Activated CD4-positive, alpha-beta T cell treated with anti-CD3 and anti-CD28 coated beads, Interleukin-2, amount 10 ng/mL, durations not matched to agents 7 days and 5 days (primary cell): ENCODE measurements around the gene EIF2B2. TPM values are rescaled to one million over a fixed set of nuclear protein-coding genes. Genes with fewer than 3 reads are reported as not detected.

Experiments used
- CTCF ChIA-PET: fragments of 350-600 bp; sonication (Branson Sonifier 250); formaldehyde crosslinking; loops from one replicate; lab custom pipeline; 2021; ENCODE audit warnings: antibody characterized with exemption; lab: Charles Lee
- POLR2A ChIA-PET: fragments of 350-600 bp; sonication (Branson Sonifier 250); formaldehyde crosslinking; loops from one replicate; lab custom pipeline; 2021; ENCODE audit warnings: antibody characterized with exemption; lab: Charles Lee
- DNase-seq: peaks from one replicate; pipeline ENCODE4 v3.0.0-alpha.2; 2020
- H3K27ac Mint-ChIP-seq: one replicate; pipeline ENCODE4 v1.8.0; 2021; ENCODE audit warnings: mild to moderate bottlenecking, moderate library complexity, mixed read lengths
- H3K27me3 Mint-ChIP-seq: one replicate; pipeline ENCODE4 v1.8.0; 2021; ENCODE audit warnings: mixed read lengths
- H3K36me3 Mint-ChIP-seq: one replicate; pipeline ENCODE4 v1.8.0; 2021; ENCODE audit warnings: low read depth, mixed read lengths
- H3K4me1 Mint-ChIP-seq: one replicate; pipeline ENCODE4 v1.8.0; 2021; ENCODE audit warnings: mixed read lengths
- H3K4me3 Mint-ChIP-seq: one replicate; pipeline ENCODE4 v1.8.0; 2021; ENCODE audit warnings: mild to moderate bottlenecking, moderate library complexity, mixed read lengths
- H3K9me3 Mint-ChIP-seq: one replicate; pipeline ENCODE4 v1.8.0; 2021; ENCODE audit warnings: mixed read lengths
- total RNA-seq, 2 experiments: library from RNA; stranded (reverse); gene quantifications; one replicate each; pipeline ENCODE4 v1.2.3, GENCODE V29; 2021

Gene EIF2B2
- total RNA-seq, 2 experiments from 2014 or later, result 53.0 to 58.1 TPM

GRCh38 chr14:75040959-75041358 is 38.2 kb downstream of the EIF2B2 start:
- CTCF ChIA-PET, result no interaction called here
- Mint-ChIP-seq H3K4me3 (no peak overlapping the region), H3K9me3 (no peaks in the 10 kb centered on the region), H3K4me1 (peaks cover 16% of the 10 kb centered on the region), H3K27me3 (no peaks in the 10 kb centered on the region), H3K36me3 (peaks cover 15% of the 10 kb centered on the region), H3K27ac (no peak overlapping the region)
- POLR2A ChIA-PET, result no interaction called here
- no peak for DNase-seq

GRCh38 chr14:75041613-75042012 is 38.9 kb downstream of the EIF2B2 start:
- Mint-ChIP-seq H3K27me3 (no peaks in the 10 kb centered on the region), H3K36me3 (peaks cover 15% of the 10 kb centered on the region), H3K4me3 (no peak overlapping the region), H3K27ac (no peak overlapping the region), H3K9me3 (no peaks in the 10 kb centered on the region), H3K4me1 (peaks cover 19% of the 10 kb centered on the region)
- ChIA-PET POLR2A (no interaction called here), CTCF (no interaction called here)
- DNase-seq, result no peak

DNA sequence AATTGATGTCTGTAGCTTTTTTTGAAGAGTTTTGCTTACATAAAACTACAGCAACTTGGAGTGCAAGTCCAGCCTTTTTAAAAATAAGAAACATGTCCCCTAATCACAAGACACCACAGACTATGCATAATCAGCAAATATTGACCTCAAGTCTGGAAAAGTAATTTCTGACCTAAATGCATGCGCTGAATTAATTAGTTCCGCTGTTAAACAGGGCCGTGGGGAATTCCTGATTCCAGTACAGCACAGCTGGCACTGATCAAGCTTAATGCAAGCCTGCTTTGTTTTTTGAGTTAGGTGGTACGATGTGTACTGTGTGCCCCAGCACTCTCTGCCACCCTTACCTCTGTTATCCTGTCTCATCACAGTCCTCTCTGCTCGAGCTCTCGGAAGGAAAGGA is 39.3 kb downstream of the EIF2B2 start:
- H3K27ac Mint-ChIP-seq, result no peak overlapping the region
- H3K36me3 Mint-ChIP-seq, result peaks cover 17% of the 10 kb centered on the region
- DNase-seq, result no peak
- H3K4me3 Mint-ChIP-seq, result no peak overlapping the region
- H3K4me1 Mint-ChIP-seq, result peaks cover 23% of the 10 kb centered on the region
- ChIA-PET CTCF (no interaction called here), POLR2A (interaction anchor here (0.7 kb wide), 1 partner anchor 20 kb away, joined by 4 read pairs; no protein-coding TSS in a partner anchor)
- H3K9me3 Mint-ChIP-seq, result no peaks in the 10 kb centered on the region
- H3K27me3 Mint-ChIP-seq, result no peaks in the 10 kb centered on the region

- CTCF ChIA-PET, result no interaction called here
- Mint-ChIP-seq H3K36me3 (peaks cover 25% of the 10 kb centered on the region), H3K4me1 (peaks cover 35% of the 10 kb centered on the region), H3K9me3 (no peaks in the 10 kb centered on the region), H3K4me3 (no peak overlapping the region), H3K27ac (no peak overlapping the region), H3K27me3 (no peaks in the 10 kb centered on the region)
- POLR2A ChIA-PET, result no interaction called here
- DNase-seq, result no peak
Observed at GRCh38 chr14:75044322-75044721, 41.6 kb downstream of the EIF2B2 start.

DNA sequence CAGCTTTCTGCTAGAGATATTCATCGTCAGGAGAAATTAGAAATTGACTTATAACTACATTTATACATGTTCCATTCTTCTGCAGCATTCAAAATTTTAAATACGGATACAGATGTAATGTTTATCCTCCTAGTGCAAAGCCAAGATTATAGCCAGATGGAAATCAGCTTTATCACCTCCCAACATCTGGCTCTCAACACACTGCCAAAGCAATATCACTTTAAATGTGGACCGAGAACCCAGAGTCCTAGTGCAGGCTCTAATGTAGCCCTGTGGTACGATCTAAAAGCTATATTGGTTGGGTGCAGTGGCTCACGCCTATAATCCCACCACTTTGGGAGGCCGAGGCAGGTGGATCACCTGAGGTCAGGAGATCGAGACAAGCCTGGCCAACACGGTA is 42.0 kb downstream of the EIF2B2 start:
- ChIA-PET CTCF (interaction anchor here (0.7 kb wide), 1 partner anchor 19 kb away, joined by 3 read pairs; the partner anchor contains the start of gene ACYP1), POLR2A (no interaction called here)
- Mint-ChIP-seq H3K4me3 (no peak overlapping the region), H3K9me3 (no peaks in the 10 kb centered on the region), H3K4me1 (peaks cover 38% of the 10 kb centered on the region), H3K27me3 (no peaks in the 10 kb centered on the region), H3K36me3 (peaks cover 30% of the 10 kb centered on the region), H3K27ac (no peak overlapping the region)
- no peak for DNase-seq

DNA sequence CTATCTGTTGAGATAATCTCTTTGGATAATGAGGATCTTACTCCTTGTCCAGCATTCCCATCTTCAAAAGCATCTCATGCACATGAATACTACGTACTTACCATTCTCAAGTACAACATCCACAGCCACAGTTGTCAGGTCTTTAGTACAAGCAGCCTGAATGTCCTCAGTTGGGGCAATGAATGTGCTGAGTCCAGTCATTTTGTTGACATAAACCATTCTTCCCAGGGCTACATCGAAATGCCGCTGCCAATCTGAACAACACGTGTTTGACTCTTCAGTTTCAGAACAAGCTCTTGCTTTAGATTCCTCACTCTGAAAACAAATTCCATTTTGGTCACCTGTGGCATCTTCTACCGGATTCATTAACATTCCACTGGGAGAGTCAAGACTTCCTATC is 43.6 kb downstream of the EIF2B2 start:
- H3K4me1 Mint-ChIP-seq, result peaks cover 51% of the 10 kb centered on the region
- H3K27ac Mint-ChIP-seq, result no peak overlapping the region
- CTCF ChIA-PET, result no interaction called here

GRCh38 chr14:75046899-75047298 is 44.2 kb downstream of the EIF2B2 start:
- H3K9me3 Mint-ChIP-seq, result no peaks in the 10 kb centered on the region
- H3K27me3 Mint-ChIP-seq, result no peaks in the 10 kb centered on the region
- CTCF ChIA-PET, result no interaction called here
- no peak overlapping the region for H3K4me3 Mint-ChIP-seq
- H3K27ac Mint-ChIP-seq, result no peak overlapping the region
- no peak for DNase-seq
- POLR2A ChIA-PET, result no interaction called here
- H3K4me1 Mint-ChIP-seq, result peaks cover 54% of the 10 kb centered on the region
- peaks cover 35% of the 10 kb centered on the region for H3K36me3 Mint-ChIP-seq

More for the DNA sequence above, 43.6 kb downstream of the EIF2B2 start:
- Mint-ChIP-seq H3K9me3 (no peaks in the 10 kb centered on the region), H3K27me3 (no peaks in the 10 kb centered on the region), H3K4me3 (no peak overlapping the region), H3K36me3 (peaks cover 33% of the 10 kb centered on the region)
- POLR2A ChIA-PET, result no interaction called here
- DNase-seq, result no peak

GRCh38 chr14:75047506-75047905 is 44.8 kb downstream of the EIF2B2 start:
- no peaks in the 10 kb centered on the region for H3K9me3 Mint-ChIP-seq
- H3K4me3 Mint-ChIP-seq, result no peak overlapping the region
- H3K36me3 Mint-ChIP-seq, result peaks cover 39% of the 10 kb centered on the region
- peaks cover 60% of the 10 kb centered on the region for H3K4me1 Mint-ChIP-seq
- H3K27me3 Mint-ChIP-seq, result no peaks in the 10 kb centered on the region
- ChIA-PET CTCF (no interaction called here), POLR2A (no interaction called here)
- DNase-seq, result no peak
- no peak overlapping the region for H3K27ac Mint-ChIP-seq

GRCh38 chr14:75048101-75048500 is 45.4 kb downstream of the EIF2B2 start:
- H3K27ac Mint-ChIP-seq, result no peak overlapping the region
- peaks cover 44% of the 10 kb centered on the region for H3K36me3 Mint-ChIP-seq
- no peak overlapping the region for H3K4me3 Mint-ChIP-seq
- H3K9me3 Mint-ChIP-seq, result no peaks in the 10 kb centered on the region
- peaks cover 66% of the 10 kb centered on the region for H3K4me1 Mint-ChIP-seq
- POLR2A ChIA-PET, result no interaction called here
- no peaks in the 10 kb centered on the region for H3K27me3 Mint-ChIP-seq
- CTCF ChIA-PET, result no interaction called here
- no peak for DNase-seq

DNA sequence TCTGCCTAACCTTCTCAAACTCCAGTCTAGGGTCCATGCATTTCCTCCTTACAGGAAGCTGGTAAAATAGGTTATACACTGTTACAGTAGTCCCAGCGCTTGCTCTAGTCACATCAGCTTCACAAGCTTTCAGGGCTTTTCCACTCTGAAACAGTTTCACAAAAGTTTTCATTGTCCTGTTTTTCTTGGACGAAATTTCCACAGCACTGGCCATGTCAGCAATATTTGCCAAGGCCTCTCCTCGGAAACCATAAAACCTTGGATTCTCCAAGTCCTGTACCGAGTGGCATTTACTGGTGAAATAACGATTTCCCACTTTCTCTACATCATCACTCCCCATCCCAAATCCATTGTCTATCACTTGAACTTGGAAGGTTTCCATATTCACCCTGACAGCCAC is 46.4 kb downstream of the EIF2B2 start:
- H3K27me3 Mint-ChIP-seq, result no peaks in the 10 kb centered on the region
- no peak for DNase-seq
- H3K27ac Mint-ChIP-seq, result no peak overlapping the region
- peaks cover 48% of the 10 kb centered on the region for H3K36me3 Mint-ChIP-seq
- no peaks in the 10 kb centered on the region for H3K9me3 Mint-ChIP-seq
- no peak overlapping the region for H3K4me3 Mint-ChIP-seq
- H3K4me1 Mint-ChIP-seq, result peaks cover 74% of the 10 kb centered on the region
- ChIA-PET CTCF (interaction anchor here (1.1 to 2.9 kb wide), 3 partner anchors 15 to 252 kb away, joined by 4 to 9 read pairs (median 7); partner anchors contain the start of gene ACYP1), POLR2A (no interaction called here)

DNA sequence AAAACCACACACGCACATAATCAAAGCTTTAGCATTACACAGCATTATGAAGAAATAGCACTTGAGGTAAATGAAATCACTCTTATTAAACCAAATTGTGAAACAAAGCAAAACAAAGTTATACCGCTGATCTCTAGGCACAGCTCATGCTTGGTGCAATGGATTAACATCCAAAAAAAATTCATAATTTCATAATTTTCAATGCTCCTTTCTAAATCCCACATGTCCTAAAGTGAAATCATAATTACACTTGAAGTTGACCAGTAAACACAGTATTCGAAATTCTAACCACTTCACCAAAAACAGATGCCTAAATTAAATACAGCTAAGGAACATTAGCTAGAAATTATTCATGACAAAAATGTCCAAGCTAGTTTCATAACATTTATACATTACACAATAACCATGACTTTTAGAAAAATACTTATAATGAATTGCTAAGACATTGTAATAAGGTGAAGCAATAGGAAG is 47.0 kb downstream of the EIF2B2 start:
- no peak for DNase-seq
- peaks cover 72% of the 10 kb centered on the region for H3K4me1 Mint-ChIP-seq
- POLR2A ChIA-PET, result no interaction called here
- H3K9me3 Mint-ChIP-seq, result no peaks in the 10 kb centered on the region
- CTCF ChIA-PET, result interaction anchor here (0.7 to 2.9 kb wide), 4 partner anchors 12 to 252 kb away, joined by 4 to 9 read pairs (median 6); partner anchors contain the start of gene ACYP1
- peaks cover 52% of the 10 kb centered on the region for H3K36me3 Mint-ChIP-seq
- no peaks in the 10 kb centered on the region for H3K27me3 Mint-ChIP-seq
- H3K4me3 Mint-ChIP-seq, result peak overlapping the region; percentile 75
- no peak overlapping the region for H3K27ac Mint-ChIP-seq

GRCh38 chr14:75050852-75051555 is 48.3 kb downstream of the EIF2B2 start, which contains the start of gene MLH3:
Gene MLH3, minus strand, starts transcription at chr14:75051467. Its CDS starts 1,812 bp downstream, at chr14:75049655.
- Mint-ChIP-seq H3K27me3 (no peaks in the 10 kb centered on the region), H3K9me3 (no peaks in the 10 kb centered on the region), H3K4me1 (peaks cover 70% of the 10 kb centered on the region), H3K36me3 (peaks cover 60% of the 10 kb centered on the region), H3K27ac (peak within 1 kb of the TSS; percentile 93), H3K4me3 (peak within 1 kb of the TSS; percentile 86)
- peak; percentile 76 for DNase-seq
- CTCF ChIA-PET, result interaction anchor here (0.6 to 2.9 kb wide), 5 partner anchors 12 to 889 kb away, joined by 3 to 9 read pairs (median 4); partner anchors contain the start of gene ACYP1
- POLR2A ChIA-PET, result interaction anchor here (0.6 kb wide), 1 partner anchor 11 kb away, joined by 6 read pairs; no protein-coding TSS in a partner anchor

DNA sequence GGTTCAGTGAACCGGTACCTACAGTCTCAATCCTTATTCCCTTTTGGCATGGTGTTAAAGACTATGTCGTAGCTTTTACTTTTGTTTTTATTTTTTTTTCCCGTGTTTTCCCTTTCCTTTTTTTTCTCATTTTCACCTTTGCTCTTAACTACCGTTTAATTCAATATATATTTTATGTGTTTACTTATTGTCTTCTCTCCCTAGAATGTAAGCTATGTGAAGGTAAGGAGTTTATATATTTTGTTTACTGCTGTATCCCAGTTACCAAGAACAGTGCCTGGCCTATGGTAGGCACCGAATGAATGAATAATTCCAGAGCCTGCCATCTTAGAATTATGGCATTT is 48.8 kb downstream of the EIF2B2 start:
- ChIA-PET CTCF (interaction anchor here (0.6 to 1.3 kb wide), 5 partner anchors 11 to 889 kb away, joined by 3 to 4 read pairs (median 3); partner anchors contain the start of gene ACYP1), POLR2A (interaction anchor here (0.6 kb wide), 1 partner anchor 11 kb away, joined by 6 read pairs; no protein-coding TSS in a partner anchor)
- no peak for DNase-seq
- Mint-ChIP-seq H3K36me3 (peaks cover 62% of the 10 kb centered on the region), H3K9me3 (no peaks in the 10 kb centered on the region), H3K27me3 (no peaks in the 10 kb centered on the region), H3K27ac (peak overlapping the region; percentile 93), H3K4me1 (peaks cover 69% of the 10 kb centered on the region), H3K4me3 (peak overlapping the region; percentile 86)
